HAP-1 (cell line): Measurements from ENCODE around the gene CPNE4.
A peak's percentile ranks its signal among the peaks of the same experiment; 100 is the strongest.

ENCODE experiments used
- DNase-seq, 2 experiments: peaks; one replicate each; pipeline ENCODE4 v3.0.0-alpha.2; 2016 to 2020; ENCODE audit warnings: low spot score in 2 of 2
- H3K27me3 ChIP-seq: fragments of 250-450 bp; sonication (Bioruptor Pico); 2 replicates; pipeline ENCODE4 v1.5.1; 2020; ENCODE audit warnings: low read depth, mild to moderate bottlenecking, moderate library complexity
- H3K36me3 ChIP-seq: fragments of 250-450 bp; sonication (Bioruptor Pico); replicated peaks from 2 replicates; pipeline ENCODE4 v1.5.1; 2020; ENCODE audit warnings: mild to moderate bottlenecking
- H3K4me1 ChIP-seq: fragments of 250-450 bp; sonication (Bioruptor Pico); 2 replicates; pipeline ENCODE4 v1.5.1; 2020; ENCODE audit warnings: mild to moderate bottlenecking
- H3K4me3 ChIP-seq: fragments of 250-450 bp; sonication (Bioruptor Pico); 2 replicates; pipeline ENCODE4 v1.5.1; 2020; ENCODE audit warnings: mild to moderate bottlenecking, moderate library complexity
- H3K9me3 ChIP-seq: fragments of 250-450 bp; sonication (Bioruptor Pico); 2 replicates; pipeline ENCODE4 v1.5.1; 2020; ENCODE audit warnings: mild to moderate bottlenecking, moderate library complexity
- in situ Hi-C: fragments of 300-500 bp; cut with MboI; formaldehyde crosslinking; loops from 3 replicates; pipeline ENCODE4 v1.14.3; 2020; ENCODE audit warnings: low sequenced_read_pairs, inconsistent platforms, mixed read lengths

The CPNE4 gene

DNA sequence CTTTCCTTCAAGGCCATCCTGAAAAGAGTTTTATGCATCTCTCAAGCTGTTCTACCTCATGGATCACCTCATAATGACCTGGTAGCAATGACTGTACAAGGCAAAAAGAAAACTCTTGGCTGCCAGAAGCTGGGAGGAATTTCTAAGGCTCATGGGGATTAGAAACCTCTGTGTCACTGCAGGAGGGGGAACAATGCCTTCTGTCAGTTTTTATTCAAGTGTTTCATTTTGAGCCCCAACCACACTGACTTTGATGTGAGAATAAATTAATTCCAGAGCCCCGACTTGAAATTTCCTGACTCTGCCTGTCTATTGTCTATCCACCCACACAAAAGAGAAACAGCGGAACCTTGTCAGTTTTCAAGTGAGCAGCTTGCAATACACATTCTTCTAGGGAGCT, 473.3 kb downstream of the CPNE4 start:
- in situ Hi-C loops, result no loop called here
- DNase-seq, result peak; percentile 15 to 26
- H3K27me3 ChIP-seq, result no peaks in the 10 kb centered on the region
- H3K36me3 ChIP-seq, result no peaks in the 10 kb centered on the region
- H3K9me3 ChIP-seq, result no peaks in the 10 kb centered on the region
- no peak overlapping the region for H3K4me3 ChIP-seq
- H3K4me1 ChIP-seq, result peaks cover 6% of the 10 kb centered on the region

DNA sequence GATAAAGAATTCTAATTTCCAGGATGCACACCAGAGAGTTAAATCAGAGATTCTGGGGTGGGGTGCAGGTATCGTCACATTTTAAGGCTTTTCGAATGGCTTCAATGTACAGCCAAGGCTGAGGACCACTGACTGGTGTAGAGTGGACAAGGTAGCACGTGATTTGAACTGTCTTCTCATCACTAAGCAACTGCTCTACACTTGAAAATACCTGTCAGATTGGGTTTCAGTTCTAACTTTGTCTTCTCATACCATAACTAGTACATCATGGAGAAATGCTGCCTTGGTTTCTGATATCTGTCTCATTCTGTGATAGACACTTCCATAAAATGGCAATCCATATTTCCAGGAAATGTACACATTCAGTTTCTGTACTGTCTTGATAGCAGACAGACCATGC, 474.0 kb downstream of the CPNE4 start:
- Histone ChIP-seq H3K27me3 (no peaks in the 10 kb centered on the region), H3K36me3 (no peaks in the 10 kb centered on the region)
- in situ Hi-C loops, result no loop called here

DNA sequence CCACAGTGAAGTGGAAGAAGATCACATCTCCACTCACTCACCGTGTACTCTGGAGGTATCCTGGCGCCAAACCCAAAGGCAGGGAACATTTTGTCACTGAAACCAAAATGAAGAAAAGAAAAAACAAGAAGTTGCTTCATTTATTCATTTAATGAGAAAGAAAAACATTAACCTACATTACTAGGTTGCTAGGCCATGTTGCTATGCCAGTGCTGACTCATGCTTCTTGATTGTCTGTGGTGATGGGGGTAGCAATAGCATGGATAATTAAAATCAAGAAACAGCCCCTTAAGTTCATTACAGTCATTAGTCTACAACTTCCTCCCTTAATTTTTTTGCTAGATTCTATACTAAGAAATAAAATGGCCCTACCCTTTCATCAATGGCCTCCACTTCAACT, 479.4 kb downstream of the CPNE4 start:
- H3K9me3 ChIP-seq, result no peaks in the 10 kb centered on the region
- H3K4me3 ChIP-seq, result no peak overlapping the region
- in situ Hi-C loops, result no loop called here
- no peaks in the 10 kb centered on the region for H3K4me1 ChIP-seq
- no peaks in the 10 kb centered on the region for H3K36me3 ChIP-seq
- no peaks in the 10 kb centered on the region; the same call in 1 of the 2 replicates for H3K27me3 ChIP-seq
- no peak for DNase-seq

More for the DNA sequence above, 474.0 kb downstream of the CPNE4 start:
- H3K4me1 ChIP-seq, result peaks cover 6% of the 10 kb centered on the region
- H3K4me3 ChIP-seq, result no peak overlapping the region
- no peak for DNase-seq
- no peaks in the 10 kb centered on the region for H3K9me3 ChIP-seq

DNA sequence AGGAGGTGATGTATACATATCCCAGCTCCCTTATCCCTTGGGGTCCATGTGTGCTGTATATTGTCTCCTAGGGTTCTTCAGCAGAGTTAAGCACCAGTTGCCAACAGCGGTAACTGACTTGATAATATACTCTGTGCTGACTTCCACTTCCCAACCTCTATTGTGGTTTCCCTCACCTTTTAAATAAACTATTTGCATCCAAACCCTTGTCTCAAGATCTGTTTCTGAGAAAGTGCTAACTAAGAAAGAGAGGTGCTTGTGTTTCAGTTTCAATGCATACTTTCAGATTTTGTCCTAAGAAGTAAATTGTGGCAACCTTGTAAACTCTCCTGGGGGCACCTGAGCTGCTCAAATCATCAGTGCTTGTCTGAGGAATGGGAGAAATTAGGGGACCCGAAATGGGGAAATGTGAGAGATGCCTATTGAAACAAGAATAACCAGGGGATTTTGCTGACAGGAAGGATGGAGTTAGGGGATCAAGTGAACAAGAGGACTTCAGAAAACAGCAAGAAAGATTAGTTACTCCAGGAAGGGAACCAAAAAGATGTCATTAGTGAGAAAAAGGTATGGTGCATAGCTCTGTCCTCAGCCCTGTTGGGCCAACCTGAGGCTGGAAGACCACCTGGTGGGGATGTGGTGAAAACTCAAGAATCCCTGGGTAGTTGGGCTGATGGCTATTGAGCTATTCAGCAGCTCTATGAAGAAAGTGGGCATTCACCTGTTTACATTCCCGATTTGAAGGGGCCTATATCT, 481.1 kb downstream of the CPNE4 start:
- H3K36me3 ChIP-seq, result no peaks in the 10 kb centered on the region
- peaks cover 2% of the 10 kb centered on the region; the same call in 1 of the 2 replicates for H3K27me3 ChIP-seq
- H3K4me3 ChIP-seq, result no peak overlapping the region
- H3K9me3 ChIP-seq, result no peaks in the 10 kb centered on the region
- no peaks in the 10 kb centered on the region for H3K4me1 ChIP-seq
- in situ Hi-C loops, result no loop called here
- DNase-seq, result no peak

DNA sequence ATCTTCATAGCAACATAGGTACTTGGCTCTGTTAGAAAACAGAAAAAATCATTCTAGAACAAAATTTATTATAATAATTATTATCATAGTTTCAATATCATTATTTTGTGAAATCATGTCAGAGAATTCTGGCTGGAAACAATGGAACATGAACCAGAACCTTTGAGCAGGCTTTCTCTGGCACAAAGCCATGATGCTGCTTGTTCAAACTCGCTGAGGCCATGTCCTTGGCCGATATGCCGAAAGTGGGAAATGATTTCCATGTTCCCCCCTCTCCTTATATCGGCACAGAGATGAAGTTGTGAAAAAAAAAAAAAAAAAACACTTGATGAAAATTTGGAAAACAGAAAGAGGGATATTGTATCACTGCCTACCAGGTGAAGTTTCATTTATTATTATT, 483.1 kb downstream of the CPNE4 start:
- in situ Hi-C loops, result no loop called here
- peaks cover 2% of the 10 kb centered on the region; the same call in 1 of the 2 replicates for H3K27me3 ChIP-seq
- H3K36me3 ChIP-seq, result no peaks in the 10 kb centered on the region
- H3K9me3 ChIP-seq, result no peaks in the 10 kb centered on the region
- DNase-seq, result no peak
- no peak overlapping the region for H3K4me3 ChIP-seq
- H3K4me1 ChIP-seq, result no peaks in the 10 kb centered on the region

DNA sequence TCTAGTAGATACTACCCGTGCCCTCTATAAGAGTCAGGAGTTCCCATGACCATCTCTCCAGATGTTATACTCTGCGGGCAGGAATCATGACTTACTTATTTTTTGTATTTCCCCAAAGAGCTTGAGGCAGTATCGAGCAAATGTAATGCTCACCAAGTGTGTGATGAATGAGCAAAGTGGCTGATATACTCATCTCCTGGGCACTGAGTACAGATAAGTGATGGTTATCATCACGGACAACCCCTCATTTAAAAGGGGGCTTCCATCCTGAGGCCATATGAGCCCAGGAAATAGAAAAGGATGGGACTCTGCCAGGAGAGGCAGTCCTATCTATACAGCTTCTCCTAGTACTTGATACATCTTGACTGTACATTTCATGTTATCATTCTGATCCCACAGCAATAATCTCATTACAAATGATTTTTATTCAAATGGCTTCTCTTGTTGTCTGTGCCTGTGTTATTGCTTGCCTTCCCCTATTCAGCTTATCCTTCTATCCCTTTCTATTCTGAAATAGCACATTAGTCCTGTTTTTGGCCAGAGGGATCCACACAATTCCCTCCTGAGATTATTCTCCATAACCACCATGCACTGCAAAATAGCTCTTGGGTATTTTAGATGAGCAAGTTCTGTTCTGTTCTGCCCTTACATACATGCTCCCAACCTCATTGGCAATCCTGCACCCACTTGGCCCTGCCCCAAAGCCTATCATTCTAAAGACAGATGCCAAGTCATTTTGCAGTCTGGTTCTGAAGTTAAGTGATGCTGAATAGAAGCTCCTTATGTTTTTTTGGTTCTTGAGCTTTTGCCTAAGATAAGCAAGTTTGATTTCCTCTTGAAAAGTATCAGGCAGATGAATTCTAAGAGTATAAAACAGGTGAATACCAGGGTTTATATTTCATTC, 484.0 kb downstream of the CPNE4 start:
- in situ Hi-C loops, result no loop called here
- peaks cover 2% of the 10 kb centered on the region; the same call in 1 of the 2 replicates for H3K27me3 ChIP-seq
- H3K9me3 ChIP-seq, result no peaks in the 10 kb centered on the region
- no peak for DNase-seq
- no peak overlapping the region for H3K4me3 ChIP-seq
- no peaks in the 10 kb centered on the region for H3K4me1 ChIP-seq
- no peaks in the 10 kb centered on the region for H3K36me3 ChIP-seq

DNA sequence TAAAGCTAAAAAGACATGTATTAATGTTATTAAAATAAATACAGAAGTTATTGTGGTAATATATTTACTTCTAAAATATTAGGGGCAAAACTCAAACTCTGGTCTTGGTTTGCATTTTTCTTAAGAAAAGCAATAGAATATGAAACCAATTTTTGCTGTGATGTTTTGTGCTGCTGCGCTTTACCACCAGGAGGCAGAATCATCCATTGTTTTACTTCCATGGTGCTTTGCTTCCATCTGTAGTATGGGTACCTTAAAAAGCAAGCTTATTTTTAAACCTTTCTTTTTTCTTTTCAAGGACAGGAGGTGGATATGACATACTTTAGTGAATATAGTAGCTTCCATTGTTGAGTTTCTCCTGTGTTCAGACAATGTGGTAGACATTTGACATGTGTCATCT, 485.5 kb downstream of the CPNE4 start:
- Histone ChIP-seq H3K4me1 (no peaks in the 10 kb centered on the region), H3K9me3 (no peaks in the 10 kb centered on the region), H3K27me3 (peaks cover 2% of the 10 kb centered on the region; the same call in 1 of the 2 replicates), H3K4me3 (no peak overlapping the region), H3K36me3 (no peaks in the 10 kb centered on the region)
- no peak for DNase-seq
- in situ Hi-C loops, result loop anchor here (25.0 kb wide), 1 partner anchor 463 kb away; no protein-coding TSS in a partner anchor

DNA sequence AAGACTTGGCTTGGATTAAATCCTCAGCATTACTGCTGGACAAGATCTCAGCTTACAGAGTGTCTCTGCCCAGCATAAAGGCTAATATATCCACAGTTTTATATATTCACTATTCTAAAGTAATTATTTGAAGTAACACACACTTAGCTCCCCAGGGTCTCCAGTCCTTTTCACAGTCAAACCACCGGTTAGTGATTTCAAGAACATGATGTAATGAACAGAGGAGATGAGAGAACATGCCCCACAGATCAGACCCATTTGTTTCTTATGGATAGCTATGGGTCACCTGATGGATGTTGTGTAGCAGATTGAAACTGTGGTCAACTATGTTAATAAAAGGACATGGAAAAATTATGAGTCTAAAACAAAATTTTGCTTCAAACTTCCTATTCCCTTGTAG, 487.2 kb downstream of the CPNE4 start:
- Histone ChIP-seq H3K9me3 (no peaks in the 10 kb centered on the region), H3K4me1 (no peaks in the 10 kb centered on the region), H3K36me3 (no peaks in the 10 kb centered on the region), H3K27me3 (peaks cover 2% of the 10 kb centered on the region; the same call in 1 of the 2 replicates), H3K4me3 (no peak overlapping the region)
- no peak for DNase-seq
- in situ Hi-C loops, result loop anchor here (25.0 kb wide), 1 partner anchor 465 kb away; no protein-coding TSS in a partner anchor

DNA sequence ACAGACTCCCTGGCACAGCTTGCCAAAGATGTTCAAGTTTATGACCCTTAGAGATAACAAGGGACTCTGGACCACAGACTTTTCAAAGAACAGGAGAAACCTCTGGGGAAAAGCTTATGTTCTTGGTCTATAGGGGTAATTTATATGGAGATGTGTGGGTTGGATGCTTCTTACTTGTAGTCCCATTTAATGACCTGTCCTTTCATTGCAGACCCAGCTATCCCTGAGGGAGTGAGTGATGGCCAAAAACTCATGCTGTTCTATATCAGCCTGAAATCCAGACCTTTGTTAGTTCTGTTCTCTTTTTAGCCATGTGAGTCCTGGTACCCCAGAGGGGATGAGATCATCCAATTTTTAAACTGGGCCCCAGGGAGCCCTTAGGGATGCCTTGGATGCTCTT, 488.4 kb downstream of the CPNE4 start:
- in situ Hi-C loops, result loop anchor here (25.0 kb wide), 1 partner anchor 466 kb away; no protein-coding TSS in a partner anchor
- H3K27me3 ChIP-seq, result peaks cover 2% of the 10 kb centered on the region; the same call in 1 of the 2 replicates
- no peak overlapping the region for H3K4me3 ChIP-seq
- H3K9me3 ChIP-seq, result no peaks in the 10 kb centered on the region
- no peaks in the 10 kb centered on the region for H3K4me1 ChIP-seq
- no peaks in the 10 kb centered on the region for H3K36me3 ChIP-seq
- DNase-seq, result no peak

DNA sequence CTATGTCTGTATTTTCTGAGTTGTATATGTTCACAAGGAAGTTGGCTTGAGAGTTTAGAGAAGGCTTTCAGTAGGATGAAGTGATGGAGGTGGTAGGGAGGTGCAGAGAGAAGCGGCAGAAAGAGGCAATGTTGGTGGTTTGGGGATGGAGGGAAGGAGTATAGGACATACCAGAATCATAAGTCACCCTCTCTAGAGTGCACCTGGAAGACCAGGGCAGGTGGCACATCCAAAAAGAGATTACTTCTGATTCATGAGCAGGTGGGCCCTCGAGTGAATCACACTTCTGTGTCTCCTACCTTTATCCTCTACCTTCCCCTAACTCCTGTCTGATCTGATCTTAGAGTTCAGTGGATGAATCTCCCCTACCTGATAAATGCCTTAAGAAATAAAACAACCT, 490.3 kb downstream of the CPNE4 start:
- no peak overlapping the region for H3K4me3 ChIP-seq
- no peak for DNase-seq
- no peaks in the 10 kb centered on the region for H3K9me3 ChIP-seq
- in situ Hi-C loops, result loop anchor here (25.0 kb wide), 1 partner anchor 468 kb away; no protein-coding TSS in a partner anchor
- H3K36me3 ChIP-seq, result no peaks in the 10 kb centered on the region
- H3K27me3 ChIP-seq, result peaks cover 2% of the 10 kb centered on the region; the same call in 1 of the 2 replicates
- H3K4me1 ChIP-seq, result no peaks in the 10 kb centered on the region

DNA sequence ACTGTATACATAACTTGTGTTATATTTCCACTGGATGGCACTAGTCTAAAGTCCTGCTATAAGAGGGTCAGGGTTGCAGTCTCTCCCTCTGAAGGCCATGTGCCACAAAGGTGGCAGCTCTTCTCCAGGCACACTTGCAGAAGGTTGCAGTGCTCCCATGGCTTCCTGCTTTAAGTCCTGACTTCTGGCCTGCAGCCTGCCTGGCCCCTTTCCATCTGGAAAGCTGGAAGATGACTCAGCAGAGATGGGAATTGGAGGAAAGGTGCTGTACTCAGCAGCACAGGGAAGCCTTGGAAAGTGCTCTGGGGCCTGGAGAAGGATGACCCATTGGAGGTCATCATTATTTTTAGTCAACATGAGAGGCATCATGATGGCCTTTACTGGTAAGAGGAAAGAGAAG, 491.1 kb downstream of the CPNE4 start:
- Histone ChIP-seq H3K27me3 (no peaks in the 10 kb centered on the region; the same call in 1 of the 2 replicates), H3K4me3 (no peak overlapping the region), H3K4me1 (no peaks in the 10 kb centered on the region), H3K36me3 (no peaks in the 10 kb centered on the region), H3K9me3 (no peaks in the 10 kb centered on the region)
- in situ Hi-C loops, result loop anchor here (25.0 kb wide), 1 partner anchor 469 kb away; no protein-coding TSS in a partner anchor
- no peak for DNase-seq

DNA sequence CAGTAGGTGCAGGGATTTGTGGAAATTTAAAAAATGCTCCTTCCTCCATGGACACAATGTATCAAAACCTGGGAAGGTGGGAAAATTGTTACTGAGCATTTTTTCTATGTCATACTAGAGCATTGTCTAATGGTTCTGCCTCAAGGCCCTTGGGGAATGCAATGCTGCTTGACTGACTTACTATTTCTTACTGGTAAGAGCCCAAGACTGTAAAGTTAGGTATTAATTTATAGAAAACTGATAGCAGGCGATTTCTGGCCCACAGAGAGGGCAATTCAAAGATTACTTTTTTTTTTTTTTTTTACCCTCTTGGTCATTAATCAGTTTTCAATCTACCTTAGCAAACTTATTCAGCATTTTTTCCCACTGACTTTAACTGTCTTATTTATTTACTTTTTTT, 493.5 kb downstream of the CPNE4 start:
- in situ Hi-C loops, result loop anchor here (25.0 kb wide), 1 partner anchor 471 kb away; no protein-coding TSS in a partner anchor
- DNase-seq, result no peak

DNA sequence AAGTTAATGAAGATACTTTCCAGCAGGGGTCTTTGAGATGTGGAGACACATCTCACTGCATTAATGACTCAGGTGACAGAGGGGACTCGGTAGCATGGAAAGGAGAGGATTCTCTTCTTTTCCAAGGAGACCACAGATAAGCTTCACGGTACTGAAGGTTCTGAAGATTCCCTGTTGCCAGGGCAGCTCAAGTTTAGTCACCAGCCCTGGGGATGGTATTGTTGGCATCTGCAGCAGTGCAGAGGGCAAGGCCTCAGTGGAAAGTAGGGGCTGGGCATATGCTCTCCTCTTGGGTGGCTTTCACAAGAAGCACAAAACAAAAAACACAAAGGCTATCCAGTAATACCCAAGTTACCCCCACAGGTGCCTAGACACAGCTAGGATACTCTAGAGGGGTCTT, 494.0 kb downstream of the CPNE4 start:
- DNase-seq, result no peak
- in situ Hi-C loops, result loop anchor here (25.0 kb wide), 1 partner anchor 471 kb away; no protein-coding TSS in a partner anchor
- no peak overlapping the region for H3K4me3 ChIP-seq
- no peaks in the 10 kb centered on the region for H3K36me3 ChIP-seq
- H3K4me1 ChIP-seq, result no peaks in the 10 kb centered on the region; the same call in 1 of the 2 replicates
- H3K27me3 ChIP-seq, result no peaks in the 10 kb centered on the region
- no peaks in the 10 kb centered on the region for H3K9me3 ChIP-seq

More for the DNA sequence above, 493.5 kb downstream of the CPNE4 start:
- H3K4me3 ChIP-seq, result no peak overlapping the region
- H3K36me3 ChIP-seq, result no peaks in the 10 kb centered on the region
- no peaks in the 10 kb centered on the region for H3K4me1 ChIP-seq
- H3K27me3 ChIP-seq, result no peaks in the 10 kb centered on the region
- no peaks in the 10 kb centered on the region for H3K9me3 ChIP-seq
